ENCODE measurements around the gene ITGB8.

ITGB8 gene

GRCh38 chr7:20432071-20432470 is 101.4 kb downstream of the ITGB8 start:
- Histone ChIP-seq H3K9ac (ENCODE audit: low read length) (no peak overlapping the region), H3K4me1 (ENCODE audit: control insufficient read depth, insufficient read depth, low read length) (peaks cover 12% of the 10 kb centered on the region), H3K27me3 (replicated peaks; ENCODE audit: control insufficient read depth, insufficient read depth, low read length) (peaks cover 12% of the 10 kb centered on the region), H3K36me3 (ENCODE audit: control insufficient read depth, insufficient read depth, low read length, severe bottlenecking) (no peaks in the 10 kb centered on the region), H3K4me3 (ENCODE audit: low read length) (no peak overlapping the region), H3K9me3 (ENCODE audit: control insufficient read depth, low read length) (no peaks in the 10 kb centered on the region)
- DNase-seq (ENCODE audit: low read depth): no peak

- no peaks in the 10 kb centered on the region for H3K9me3 ChIP-seq (ENCODE audit: control insufficient read depth, low read length)
- H3K4me1 ChIP-seq (ENCODE audit: control insufficient read depth, insufficient read depth, low read length): peaks cover 12% of the 10 kb centered on the region
- DNase-seq (ENCODE audit: low read depth): no peak
- no peaks in the 10 kb centered on the region for H3K36me3 ChIP-seq (ENCODE audit: control insufficient read depth, insufficient read depth, low read length, severe bottlenecking)
- no peak overlapping the region for H3K9ac ChIP-seq (ENCODE audit: low read length)
- H3K27me3 ChIP-seq (replicated peaks; ENCODE audit: control insufficient read depth, insufficient read depth, low read length): peaks cover 25% of the 10 kb centered on the region
- no peak overlapping the region for H3K4me3 ChIP-seq (ENCODE audit: low read length)
Measured at GRCh38 chr7:20435305-20435704, 104.6 kb downstream of the ITGB8 start.

GRCh38 chr7:20438248-20438647 is 107.5 kb downstream of the ITGB8 start:
- H3K4me1 ChIP-seq (ENCODE audit: control insufficient read depth, insufficient read depth, low read length): peaks cover 12% of the 10 kb centered on the region
- no peak overlapping the region for H3K9ac ChIP-seq (ENCODE audit: low read length)
- H3K4me3 ChIP-seq (ENCODE audit: low read length): no peak overlapping the region
- peaks cover 16% of the 10 kb centered on the region for H3K27me3 ChIP-seq (replicated peaks; ENCODE audit: control insufficient read depth, insufficient read depth, low read length)
- no peaks in the 10 kb centered on the region for H3K9me3 ChIP-seq (ENCODE audit: control insufficient read depth, low read length)
- no peak for DNase-seq (ENCODE audit: low read depth)
- no peaks in the 10 kb centered on the region for H3K36me3 ChIP-seq (ENCODE audit: control insufficient read depth, insufficient read depth, low read length, severe bottlenecking)

GRCh38 chr7:20438694-20439376 is 108.1 kb downstream of the ITGB8 start:
- Histone ChIP-seq H3K9me3 (ENCODE audit: control insufficient read depth, low read length) (no peaks in the 10 kb centered on the region), H3K9ac (ENCODE audit: low read length) (no peak overlapping the region), H3K4me1 (ENCODE audit: control insufficient read depth, insufficient read depth, low read length) (peaks cover 12% of the 10 kb centered on the region), H3K27me3 (replicated peaks; ENCODE audit: control insufficient read depth, insufficient read depth, low read length) (peaks cover 16% of the 10 kb centered on the region), H3K4me3 (ENCODE audit: low read length) (no peak overlapping the region), H3K36me3 (ENCODE audit: control insufficient read depth, insufficient read depth, low read length, severe bottlenecking) (no peaks in the 10 kb centered on the region)
- no peak for DNase-seq (ENCODE audit: low read depth)

GRCh38 chr7:20439416-20440185 is 108.9 kb downstream of the ITGB8 start:
- DNase-seq (ENCODE audit: low read depth): no peak

GRCh38 chr7:20440472-20441105 is 109.9 kb downstream of the ITGB8 start:
- peak; percentile 34 for DNase-seq (ENCODE audit: low read depth)
- Histone ChIP-seq H3K27me3 (replicated peaks; ENCODE audit: control insufficient read depth, insufficient read depth, low read length) (peaks cover 16% of the 10 kb centered on the region), H3K9ac (ENCODE audit: low read length) (no peak overlapping the region)

More at GRCh38 chr7:20439416-20440185, 108.9 kb downstream of the ITGB8 start:
- Histone ChIP-seq H3K4me1 (ENCODE audit: control insufficient read depth, insufficient read depth, low read length) (peaks cover 12% of the 10 kb centered on the region), H3K27me3 (replicated peaks; ENCODE audit: control insufficient read depth, insufficient read depth, low read length) (peaks cover 16% of the 10 kb centered on the region), H3K9ac (ENCODE audit: low read length) (no peak overlapping the region), H3K36me3 (ENCODE audit: control insufficient read depth, insufficient read depth, low read length, severe bottlenecking) (no peaks in the 10 kb centered on the region), H3K4me3 (ENCODE audit: low read length) (no peak overlapping the region), H3K9me3 (ENCODE audit: control insufficient read depth, low read length) (peaks cover 3% of the 10 kb centered on the region)

GRCh38 chr7:20441346-20441745 is 110.6 kb downstream of the ITGB8 start:
- no peaks in the 10 kb centered on the region for H3K36me3 ChIP-seq (ENCODE audit: control insufficient read depth, insufficient read depth, low read length, severe bottlenecking)
- peaks cover 12% of the 10 kb centered on the region for H3K9me3 ChIP-seq (ENCODE audit: control insufficient read depth, low read length)
- peaks cover 16% of the 10 kb centered on the region for H3K27me3 ChIP-seq (replicated peaks; ENCODE audit: control insufficient read depth, insufficient read depth, low read length)

More at GRCh38 chr7:20440472-20441105, 109.9 kb downstream of the ITGB8 start:
- Histone ChIP-seq H3K9me3 (ENCODE audit: control insufficient read depth, low read length) (peaks cover 12% of the 10 kb centered on the region), H3K36me3 (ENCODE audit: control insufficient read depth, insufficient read depth, low read length, severe bottlenecking) (no peaks in the 10 kb centered on the region), H3K4me1 (ENCODE audit: control insufficient read depth, insufficient read depth, low read length) (peaks cover 4% of the 10 kb centered on the region), H3K4me3 (ENCODE audit: low read length) (no peak overlapping the region)

GRCh38 chr7:20441991-20442441 is 111.3 kb downstream of the ITGB8 start:
- H3K27me3 ChIP-seq (replicated peaks; ENCODE audit: control insufficient read depth, insufficient read depth, low read length): peaks cover 16% of the 10 kb centered on the region
- H3K9me3 ChIP-seq (ENCODE audit: control insufficient read depth, low read length): peaks cover 12% of the 10 kb centered on the region
- no peak overlapping the region for H3K4me3 ChIP-seq (ENCODE audit: low read length)
- no peaks in the 10 kb centered on the region for H3K4me1 ChIP-seq (ENCODE audit: control insufficient read depth, insufficient read depth, low read length)
- no peak overlapping the region for H3K9ac ChIP-seq (ENCODE audit: low read length)
- H3K36me3 ChIP-seq (ENCODE audit: control insufficient read depth, insufficient read depth, low read length, severe bottlenecking): no peaks in the 10 kb centered on the region
- peak; percentile 65 for DNase-seq (ENCODE audit: low read depth)

More at GRCh38 chr7:20441346-20441745, 110.6 kb downstream of the ITGB8 start:
- Histone ChIP-seq H3K4me3 (ENCODE audit: low read length) (no peak overlapping the region), H3K9ac (ENCODE audit: low read length) (no peak overlapping the region), H3K4me1 (ENCODE audit: control insufficient read depth, insufficient read depth, low read length) (no peaks in the 10 kb centered on the region)
- DNase-seq (ENCODE audit: low read depth): no peak

- H3K4me1 ChIP-seq (ENCODE audit: control insufficient read depth, insufficient read depth, low read length): no peaks in the 10 kb centered on the region
Measured at GRCh38 chr7:20442951-20443350, 112.3 kb downstream of the ITGB8 start.

GRCh38 chr7:20444030-20444800 is 113.5 kb downstream of the ITGB8 start:
- DNase-seq (ENCODE audit: low read depth): peak; percentile 38
- Histone ChIP-seq H3K27me3 (replicated peaks; ENCODE audit: control insufficient read depth, insufficient read depth, low read length) (peaks cover 13% of the 10 kb centered on the region), H3K4me3 (ENCODE audit: low read length) (no peak overlapping the region), H3K4me1 (ENCODE audit: control insufficient read depth, insufficient read depth, low read length) (no peaks in the 10 kb centered on the region), H3K36me3 (ENCODE audit: control insufficient read depth, insufficient read depth, low read length, severe bottlenecking) (no peaks in the 10 kb centered on the region), H3K9ac (ENCODE audit: low read length) (no peak overlapping the region), H3K9me3 (ENCODE audit: control insufficient read depth, low read length) (peaks cover 12% of the 10 kb centered on the region)

More at GRCh38 chr7:20442951-20443350, 112.3 kb downstream of the ITGB8 start:
- no peak overlapping the region for H3K9ac ChIP-seq (ENCODE audit: low read length)
- H3K4me3 ChIP-seq (ENCODE audit: low read length): no peak overlapping the region
- no peaks in the 10 kb centered on the region for H3K36me3 ChIP-seq (ENCODE audit: control insufficient read depth, insufficient read depth, low read length, severe bottlenecking)
- no peak for DNase-seq (ENCODE audit: low read depth)
- H3K27me3 ChIP-seq (replicated peaks; ENCODE audit: control insufficient read depth, insufficient read depth, low read length): peaks cover 16% of the 10 kb centered on the region
- H3K9me3 ChIP-seq (ENCODE audit: control insufficient read depth, low read length): peaks cover 12% of the 10 kb centered on the region

All from adipocyte (in vitro differentiated cells).